K562 (cell line): ENCODE results near the gene UPP1. TPM values are rescaled to one million over a fixed set of nuclear protein-coding genes. Genes with fewer than 3 reads are reported as not detected.
A peak's percentile ranks its signal among the peaks of the same experiment; 100 is the strongest.

Source experiments
- ATAC-seq: fragments of 200-7000 bp; cut with Tn5 transposase; 3 replicates; pipeline ENCODE4 v1.9.1; 2020; ENCODE audit warnings: moderate library complexity
- BruUV-seq: library from RNA; stranded (reverse); fragments of 400-500 nt; replicated peaks from 2 replicates; lab custom pipeline; 2021; lab: Mats Ljungman, UMichigan
- CTCF ChIA-PET: fragments of 300-600 bp; formaldehyde crosslinking; extraction: SDS; loops from one replicate; lab custom pipeline; 2021; ENCODE audit warnings: low intra/inter-chr PET ratio; lab: Yijun Ruan, JAX
- POLR2A ChIA-PET: fragments of 300-600, 350-650 bp; sonication (Branson Sonifier 250); formaldehyde crosslinking; extraction: SDS; loops from one replicate; lab custom pipeline; 2021; ENCODE audit warnings: antibody characterized with exemption, inconsistent platforms; lab: Yijun Ruan, JAX
- DNase-seq, 4 experiments: peaks; one replicate each; pipeline versions ENCODE4 v3.0.0 to v3.0.0-alpha.2; 2011 to 2018; ENCODE audit warnings: low spot score in 3 of 4, mixed read lengths in 3 of 4; ENCODE audit errors: extremely low read depth in 1 of 4
- FAIRE-seq: peaks from 2 replicates; lab custom pipeline; 2011; peaks lifted over from hg19 to GRCh38; lab: Jason Lieb, UNC
- H2AFZ ChIP-seq: 2 replicates; pipeline ENCODE4 v1.6.0; 2011; ENCODE audit warnings: low read depth, low read length, control low read depth, inconsistent platforms
- H3K27ac ChIP-seq: fragments of 200-600 bp; 3 replicates; pipeline ENCODE4 v1.8.0; 2011; ENCODE audit warnings: low read depth, mild to moderate bottlenecking, control low read depth, inconsistent platforms, low read length, moderate library complexity, mixed read lengths; ENCODE audit errors: extremely low read depth
- H3K27me3 ChIP-seq, 2 experiments: fragments of 300-600 bp in 1 of 2; 2 replicates in 1 of 2; 3 replicates in 1 of 2; pipeline versions ENCODE4 v1.6.0 to v1.8.0; 2011; ENCODE audit warnings: inconsistent platforms in 2 of 2, low read length in 2 of 2, mild to moderate bottlenecking in 1 of 2, mixed read lengths in 1 of 2, moderate library complexity in 1 of 2; ENCODE audit not compliant: control insufficient read depth in 2 of 2, insufficient read depth in 2 of 2
- H3K36me3 ChIP-seq: fragments of 300-600 bp; 3 replicates; pipeline ENCODE4 v1.8.0; 2011; ENCODE audit warnings: mild to moderate bottlenecking, low read length, inconsistent platforms; ENCODE audit not compliant: control insufficient read depth, insufficient read depth
- H3K4me1 ChIP-seq, 2 experiments: fragments of 200-600 bp in 1 of 2; replicated peaks in 1 of 2; 2 replicates in 1 of 2; 3 replicates in 1 of 2; pipeline versions ENCODE4 v1.5.1 to v1.8.0; 2011; ENCODE audit warnings: inconsistent platforms in 2 of 2, low read length in 2 of 2, mild to moderate bottlenecking in 1 of 2, mixed read lengths in 1 of 2, moderate library complexity in 1 of 2; ENCODE audit not compliant: control insufficient read depth in 2 of 2, insufficient read depth in 2 of 2
- H3K4me2 ChIP-seq: 2 replicates; pipeline ENCODE4 v1.6.1; 2011; ENCODE audit warnings: low read length, control low read depth, inconsistent platforms, mixed read lengths; ENCODE audit not compliant: insufficient read depth
- H3K4me3 ChIP-seq: fragments of 200-600 bp; sonication (generic), shearing (Covaris generic); 2 replicates; pipeline ENCODE4 v1.5.1; 2016; ENCODE audit warnings: control low read depth, inconsistent platforms
- H3K79me2 ChIP-seq: fragments of 200-600 bp; 3 replicates; pipeline ENCODE4 v1.8.0; 2011; ENCODE audit warnings: low read length, inconsistent platforms; ENCODE audit not compliant: control insufficient read depth, insufficient read depth
- H3K9ac ChIP-seq, 2 experiments: 2 replicates each; pipeline versions ENCODE4 v1.6.0 to v1.6.1; 2011; ENCODE audit warnings: low read depth in 2 of 2, low read length in 2 of 2, control low read depth in 1 of 2, inconsistent platforms in 1 of 2, mild to moderate bottlenecking in 1 of 2, mixed read lengths in 1 of 2; ENCODE audit not compliant: insufficient read depth in 1 of 2
- H3K9me1 ChIP-seq: one replicate; pipeline ENCODE4 v1.6.0; 2011; ENCODE audit warnings: inconsistent platforms, mild to moderate bottlenecking, low read length, moderate library complexity; ENCODE audit not compliant: control insufficient read depth, insufficient read depth
- H3K9me3 ChIP-seq: replicated peaks from 2 replicates; pipeline ENCODE4 v1.5.1; 2011; ENCODE audit warnings: low read depth, low read length, inconsistent platforms; ENCODE audit not compliant: control insufficient read depth, insufficient read depth
- H4K20me1 ChIP-seq: replicated peaks from 2 replicates; pipeline ENCODE4 v1.6.1; 2011; ENCODE audit warnings: low read length, inconsistent platforms, mixed read lengths; ENCODE audit not compliant: control insufficient read depth, insufficient read depth
- ETV1 ChIP-seq: fragments of 450-650 bp; conservative IDR thresholded peaks from 2 replicates; pipeline ENCODE4 v1.6.1; 2016; ENCODE audit warnings: missing genetic modification characterization, control low read depth, low read depth, missing compliant biosample characterization
- MGA ChIP-seq: fragments of 450-650 bp; IDR thresholded peaks from 2 replicates; pipeline ENCODE4 v1.6.1; 2016; ENCODE audit warnings: mild to moderate bottlenecking, moderate library complexity
- RBM14 ChIP-seq: fragments of 200-400 bp; formaldehyde crosslinking; IDR thresholded peaks from 2 replicates; pipeline ENCODE4 v1.6.1; 2018; ENCODE audit warnings: low read depth, mild to moderate bottlenecking, low read length, moderate library complexity, borderline replicate concordance; ENCODE audit not compliant: insufficient read depth
- SNRNP70 ChIP-seq: fragments of 200-400 bp; formaldehyde crosslinking; optimal IDR thresholded peaks from 2 replicates; pipeline ENCODE3; 2017; ENCODE audit warnings: low read depth, low read length
- WGBS: fragments of 100-300 bp; shearing (Covaris generic); methylation state at CpG from one replicate; pipeline ENCODE4 v1.1.6; 2016; ENCODE audit warnings: low coverage, mixed read lengths; ENCODE audit not compliant: insufficient coverage; ENCODE audit errors: missing lambda C conversion rate; 5-methylcytosine and 5-hydroxymethylcytosine counted together
- in situ Hi-C: fragments of 300-500 bp; cut with MboI; formaldehyde crosslinking; loops from 4 replicates; pipeline ENCODE4 v1.15.0; 2018; ENCODE audit warnings: inconsistent platforms, mixed read lengths
- intact Hi-C: fragments of 100-400 bp; cut with micrococcal nuclease; formaldehyde crosslinking; loops from 2 replicates; pipeline ENCODE4 v1.14.2; 2022
- polyA plus RNA-seq, 8 experiments: library from polyadenylated mRNA; depleted of rRNA in 4 of 8; stranded (reverse) in 5 of 8; unstranded in 3 of 8; fragments of >200 nt; fragmentation: Nextera tagmentation in 2 of 8; fragmentation: Illumina TruSeq in 1 of 8; extraction: Ambion mirVana in 2 of 8; extraction: Trizol in 1 of 8; gene quantifications; 2 replicates each; pipeline versions ENCODE4 v1.2.1 to v1.2.3, GENCODE V29; 2011 to 2014; ENCODE audit warnings: inconsistent platforms in 1 of 8, missing spikeins in 1 of 8
- total RNA-seq, 7 experiments: library from RNA; depleted of rRNA in 6 of 7; stranded (reverse); fragments of >200 nt in 6 of 7; fragmentation: Illumina TruSeq in 2 of 7; extraction: Trizol in 2 of 7; gene quantifications; 2 replicates each; pipeline versions ENCODE4 v1.2.1 to v1.2.3, GENCODE V29; 2011 to 2021; ENCODE audit warnings: low replicate concordance in 1 of 7

Gene UPP1
- total and polyA plus RNA-seq, 9 of the 15 experiments (the other 6 are each of a cell fraction or from before 2014, with no cell fraction given): 0.38 to 2.4 (median 0.61) TPM

GRCh38 chr7:48048113-48048512 is 41.0 kb upstream of the UPP1 start:
- no TSS peak for BruUV-seq
- Histone ChIP-seq H3K4me2 (no peak overlapping the region), H3K9me1 (no peaks in the 10 kb centered on the region), H2AFZ (no peak overlapping the region), H3K4me1 (no peaks in the 10 kb centered on the region; a peak in 1 of 5 replicates), H3K9me3 (no peaks in the 10 kb centered on the region), H3K27me3 (peaks cover 19 to 50% of the 10 kb centered on the region in 2 experiments; a peak in 4 of 5 replicates), H3K9ac (no peak overlapping the region), H3K36me3 (no peaks in the 10 kb centered on the region), H3K4me3 (no peak overlapping the region), H3K79me2 (no peaks in the 10 kb centered on the region), H4K20me1 (no peaks in the 10 kb centered on the region), H3K27ac (no peak overlapping the region)
- in situ Hi-C loops: no loop called here
- DNase-seq (no peak), ATAC-seq (no peak), FAIRE-seq (no peak)
- POLR2A ChIA-PET: no interaction called here
- intact Hi-C loops: no loop called here
- TF ChIP-seq RBM14: no peak
- TF ChIP-seq SNRNP70: no peak
- CTCF ChIA-PET: no interaction called here
- WGBS: 0% methylated on average over 6 of the region's 8 CpGs

- Histone ChIP-seq H3K79me2 (no peaks in the 10 kb centered on the region), H3K9me1 (no peaks in the 10 kb centered on the region), H3K4me2 (no peak overlapping the region), H3K27me3 (peaks cover 14 to 34% of the 10 kb centered on the region in 2 experiments; a peak in 4 of 5 replicates), H4K20me1 (no peaks in the 10 kb centered on the region), H3K4me1 (no peaks in the 10 kb centered on the region), H3K27ac (no peak overlapping the region), H3K36me3 (no peaks in the 10 kb centered on the region), H2AFZ (no peak overlapping the region), H3K9me3 (no peaks in the 10 kb centered on the region), H3K9ac (no peak overlapping the region), H3K4me3 (no peak overlapping the region)
- ChIA-PET POLR2A (no interaction called here), CTCF (no interaction called here)
- ATAC-seq (no peak; the same call in 2 of the 3 replicates), DNase-seq (no peak), FAIRE-seq (no peak)
- WGBS: 2% methylated on average over 8 of the region's 8 CpGs
- intact Hi-C loops (no loop called here), in situ Hi-C loops (no loop called here)
- BruUV-seq: no TSS peak
- peak; percentile 42; the same call in 1 of the 2 replicates for TF ChIP-seq ETV1 (tag)
- no peak for TF ChIP-seq MGA
Observed at GRCh38 chr7:48049850-48050249, 39.2 kb upstream of the UPP1 start.
